Activated T-helper 9 cell treated with anti-CD3 and anti-CD28 coated beads, Interleukin-2, amount 50 U/mL, for 16 hours (primary cell): ENCODE results near the gene RBM6.
"Not testable (repeated sequence)": the region's sequence is repeated elsewhere in the genome, so short reads cannot be mapped to it uniquely, and the experiment has no call there.

Experiments
- DNase-seq: peaks from one replicate; pipeline ENCODE4 v3.0.0-alpha.2; 2020; ENCODE audit warnings: low read depth

RBM6 gene, protein sequence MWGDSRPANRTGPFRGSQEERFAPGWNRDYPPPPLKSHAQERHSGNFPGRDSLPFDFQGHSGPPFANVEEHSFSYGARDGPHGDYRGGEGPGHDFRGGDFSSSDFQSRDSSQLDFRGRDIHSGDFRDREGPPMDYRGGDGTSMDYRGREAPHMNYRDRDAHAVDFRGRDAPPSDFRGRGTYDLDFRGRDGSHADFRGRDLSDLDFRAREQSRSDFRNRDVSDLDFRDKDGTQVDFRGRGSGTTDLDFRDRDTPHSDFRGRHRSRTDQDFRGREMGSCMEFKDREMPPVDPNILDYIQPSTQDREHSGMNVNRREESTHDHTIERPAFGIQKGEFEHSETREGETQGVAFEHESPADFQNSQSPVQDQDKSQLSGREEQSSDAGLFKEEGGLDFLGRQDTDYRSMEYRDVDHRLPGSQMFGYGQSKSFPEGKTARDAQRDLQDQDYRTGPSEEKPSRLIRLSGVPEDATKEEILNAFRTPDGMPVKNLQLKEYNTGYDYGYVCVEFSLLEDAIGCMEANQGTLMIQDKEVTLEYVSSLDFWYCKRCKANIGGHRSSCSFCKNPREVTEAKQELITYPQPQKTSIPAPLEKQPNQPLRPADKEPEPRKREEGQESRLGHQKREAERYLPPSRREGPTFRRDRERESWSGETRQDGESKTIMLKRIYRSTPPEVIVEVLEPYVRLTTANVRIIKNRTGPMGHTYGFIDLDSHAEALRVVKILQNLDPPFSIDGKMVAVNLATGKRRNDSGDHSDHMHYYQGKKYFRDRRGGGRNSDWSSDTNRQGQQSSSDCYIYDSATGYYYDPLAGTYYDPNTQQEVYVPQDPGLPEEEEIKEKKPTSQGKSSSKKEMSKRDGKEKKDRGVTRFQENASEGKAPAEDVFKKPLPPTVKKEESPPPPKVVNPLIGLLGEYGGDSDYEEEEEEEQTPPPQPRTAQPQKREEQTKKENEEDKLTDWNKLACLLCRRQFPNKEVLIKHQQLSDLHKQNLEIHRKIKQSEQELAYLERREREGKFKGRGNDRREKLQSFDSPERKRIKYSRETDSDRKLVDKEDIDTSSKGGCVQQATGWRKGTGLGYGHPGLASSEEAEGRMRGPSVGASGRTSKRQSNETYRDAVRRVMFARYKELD

DNA sequence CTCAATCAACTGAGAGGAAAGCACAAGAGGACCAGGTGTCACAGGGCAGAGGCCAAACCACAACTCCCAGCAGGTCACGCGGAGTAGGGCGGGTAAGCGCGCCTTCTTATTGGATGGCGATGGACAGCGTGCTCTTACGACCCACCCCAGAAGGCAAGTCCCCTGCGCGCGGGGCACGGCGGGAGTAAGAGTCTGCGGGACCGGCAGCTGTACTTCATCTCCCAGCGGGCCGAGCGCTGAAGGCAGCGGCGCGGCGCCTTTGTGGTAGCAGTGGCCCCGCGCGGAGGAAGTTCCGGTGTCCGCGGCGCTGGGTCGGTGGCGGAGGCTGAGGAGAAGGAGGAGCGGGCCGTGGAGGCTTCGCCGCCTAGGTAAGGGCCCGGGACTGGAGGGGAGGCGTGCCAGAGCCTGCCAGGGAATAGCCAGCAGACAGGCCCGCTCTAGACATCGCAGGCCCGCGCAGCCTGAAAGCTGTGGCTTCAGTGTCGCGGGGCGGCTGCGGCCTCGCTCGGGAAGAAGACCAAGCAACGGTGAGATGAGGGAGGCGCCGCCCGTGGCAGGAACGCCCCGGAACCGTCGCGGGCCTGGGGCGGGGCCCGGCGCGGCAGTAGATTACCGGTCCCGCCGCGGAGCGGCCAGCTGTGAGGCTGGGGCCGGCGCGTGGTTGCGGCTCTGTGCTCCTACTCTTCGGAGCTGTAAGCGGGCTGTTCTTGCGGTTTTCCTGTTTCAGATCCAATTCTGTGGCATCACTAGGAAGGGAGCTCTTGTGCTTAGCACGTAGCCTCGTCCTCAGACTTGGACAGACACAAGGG is at the start of gene RBM6:
TSS of gene RBM6 (plus strand) at position 293 of the 809 bp plus-strand sequence. CDS start 22,492 bp downstream, outside the sequence.
- peak; percentile 90 for DNase-seq

DNA sequence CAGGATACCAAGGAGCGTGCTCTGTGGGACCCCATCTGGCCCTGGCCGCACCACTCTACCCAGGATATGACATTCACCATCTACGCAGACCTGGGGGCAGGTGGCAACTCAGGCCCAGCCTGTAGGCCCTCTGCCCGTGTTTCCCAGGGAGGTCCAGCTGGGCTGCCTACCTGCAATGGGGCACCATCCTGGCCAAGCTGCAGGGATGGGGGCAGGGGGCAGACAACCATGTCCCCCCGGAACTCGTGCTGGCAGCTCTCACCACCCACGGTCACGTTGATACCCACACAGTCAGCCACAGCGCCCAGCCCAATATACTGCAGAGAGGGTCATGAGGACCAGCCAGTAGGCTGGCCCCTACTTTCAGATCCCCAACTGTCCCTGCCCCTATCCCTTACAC is 44.2 kb upstream of the RBM6 start:
- DNase-seq, result no peak

DNA sequence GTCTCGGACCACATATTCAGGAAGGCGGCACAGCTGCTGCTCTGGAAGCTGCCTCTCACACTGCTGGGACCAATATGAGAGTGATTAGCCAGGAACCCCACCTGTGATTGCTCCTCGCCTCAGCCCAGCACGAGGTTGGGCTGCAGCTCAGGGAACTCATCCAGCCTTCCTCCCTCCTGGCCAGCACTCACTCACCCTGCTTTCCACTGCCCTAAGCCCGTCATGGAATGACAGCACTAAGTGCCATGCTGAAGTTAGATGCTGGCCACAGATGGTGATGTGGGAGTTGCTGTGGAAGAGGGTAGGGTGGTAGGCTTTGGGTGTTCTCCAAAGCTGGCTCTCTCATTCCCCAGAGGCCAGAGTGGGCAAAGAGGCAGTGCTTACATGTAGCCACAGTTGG is 43.6 kb upstream of the RBM6 start:
- no peak for DNase-seq

DNA sequence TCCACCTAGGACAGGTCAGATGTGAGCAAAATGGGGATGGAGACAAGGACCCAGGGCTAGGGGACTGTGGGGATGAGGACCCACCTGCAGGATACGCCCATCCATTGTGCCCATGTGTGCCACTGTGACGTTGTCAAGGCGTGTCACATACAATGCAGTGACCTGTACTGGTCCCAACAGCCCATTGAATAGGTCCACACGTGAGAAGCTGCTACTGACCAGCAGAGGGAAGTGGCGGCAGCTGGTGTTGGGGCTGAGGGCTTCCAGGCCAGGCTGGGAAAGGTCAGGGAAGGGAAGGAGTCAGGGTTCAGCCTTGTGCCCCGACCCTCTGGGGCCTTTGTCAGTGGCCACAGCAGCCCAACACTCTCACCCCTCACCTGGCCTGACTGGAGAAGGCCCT is 41.0 kb upstream of the RBM6 start:
- DNase-seq, result no peak

DNA sequence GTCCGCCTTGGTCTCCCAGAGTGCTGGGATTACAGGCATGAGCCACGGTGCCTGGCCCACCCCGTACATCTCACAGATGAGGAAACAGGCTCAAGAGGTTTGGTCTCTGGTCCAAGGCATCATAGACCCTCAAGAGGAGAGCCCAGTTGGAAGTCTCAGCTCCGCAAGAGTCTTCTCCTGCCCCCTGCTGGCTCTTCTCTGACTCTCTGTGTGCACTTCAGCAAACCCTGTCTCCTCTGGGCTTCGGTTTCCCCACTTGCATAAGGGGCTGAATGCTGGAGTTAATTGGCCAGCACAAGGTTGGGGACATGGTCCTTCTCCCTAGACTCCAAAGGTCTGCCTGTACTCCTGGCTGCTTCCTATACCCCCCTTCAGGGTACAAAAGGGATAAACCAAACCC is 40.1 kb upstream of the RBM6 start:
- DNase-seq, result no peak

DNA sequence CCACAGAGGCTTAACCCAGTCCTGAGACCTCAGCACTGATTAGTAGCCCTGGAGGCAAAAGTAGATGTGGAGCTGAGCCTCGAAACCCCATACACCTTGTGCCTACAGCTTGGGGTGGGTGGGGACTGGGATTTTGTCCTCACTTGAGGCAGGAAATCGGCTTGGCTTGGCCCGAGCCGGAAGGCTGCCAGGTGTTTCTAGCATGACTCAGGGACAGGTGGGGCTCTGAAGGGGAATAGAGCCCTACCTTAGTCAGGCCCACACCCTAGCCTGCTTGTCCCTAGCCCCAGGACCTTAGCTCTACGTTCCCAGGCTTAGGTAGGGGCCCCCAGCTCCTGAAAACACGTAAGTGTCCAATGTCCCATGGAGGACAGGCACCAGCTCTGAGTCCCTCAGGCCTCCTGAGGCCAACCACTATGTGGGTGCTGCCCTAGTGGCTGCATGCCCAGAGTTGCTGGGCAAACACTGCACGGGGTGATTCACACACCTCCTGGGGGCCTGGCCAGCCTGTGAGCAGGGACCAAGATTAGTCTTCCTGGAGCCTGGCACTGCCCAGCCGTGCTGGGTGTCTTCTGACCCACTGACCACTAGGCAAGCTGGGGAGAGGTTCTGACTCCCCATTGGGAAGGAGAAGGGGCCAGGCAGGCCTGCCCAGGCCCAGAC is 39.3 kb upstream of the RBM6 start:
- DNase-seq, result no peak

DNA sequence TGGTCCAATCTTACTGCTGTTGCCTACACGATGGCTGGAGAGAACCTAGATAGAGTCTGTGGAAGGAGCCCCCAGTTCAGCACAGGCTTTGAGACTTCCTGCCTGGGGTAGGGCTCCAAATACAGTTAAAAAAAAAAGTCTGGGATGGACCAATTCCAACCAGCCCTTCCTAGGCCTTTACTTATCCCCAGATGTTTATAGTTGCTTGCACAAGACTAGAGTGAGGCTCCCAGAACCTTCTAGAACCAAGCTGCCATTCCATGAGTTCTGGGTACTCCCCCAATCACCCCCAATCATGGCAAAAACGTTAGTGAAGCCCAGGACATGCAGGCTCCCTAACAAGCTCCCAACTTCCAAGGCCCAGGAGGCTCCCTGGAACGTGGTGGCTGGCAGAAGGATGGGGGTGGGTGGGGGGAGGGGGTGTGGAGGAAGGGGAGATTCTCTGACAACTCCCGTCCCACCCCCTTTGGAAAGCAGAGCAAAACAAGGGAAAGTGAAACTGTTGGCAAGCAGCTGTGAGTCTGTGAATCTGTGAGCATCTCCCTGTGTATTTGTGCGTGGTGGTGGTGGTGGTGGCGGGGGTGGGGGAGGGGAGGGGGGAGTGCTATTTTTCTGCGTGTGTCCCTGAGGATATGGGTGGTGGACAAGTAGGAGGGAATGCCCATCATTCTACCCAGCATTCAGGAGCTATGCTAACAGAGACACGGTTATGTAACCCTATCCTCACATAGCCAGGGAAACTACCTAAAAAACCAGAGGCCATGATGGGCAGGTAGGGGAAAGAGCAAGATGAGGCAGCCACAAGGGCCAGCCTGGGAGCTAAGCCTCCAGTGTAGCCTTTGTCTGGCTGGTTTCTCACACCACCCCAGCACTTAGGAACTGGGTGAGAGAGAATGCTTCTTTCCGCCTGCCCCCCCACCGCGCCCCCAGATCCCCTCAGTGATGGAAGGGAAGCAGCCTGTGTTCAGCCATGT is 38.3 kb upstream of the RBM6 start:
- DNase-seq, result no peak

DNA sequence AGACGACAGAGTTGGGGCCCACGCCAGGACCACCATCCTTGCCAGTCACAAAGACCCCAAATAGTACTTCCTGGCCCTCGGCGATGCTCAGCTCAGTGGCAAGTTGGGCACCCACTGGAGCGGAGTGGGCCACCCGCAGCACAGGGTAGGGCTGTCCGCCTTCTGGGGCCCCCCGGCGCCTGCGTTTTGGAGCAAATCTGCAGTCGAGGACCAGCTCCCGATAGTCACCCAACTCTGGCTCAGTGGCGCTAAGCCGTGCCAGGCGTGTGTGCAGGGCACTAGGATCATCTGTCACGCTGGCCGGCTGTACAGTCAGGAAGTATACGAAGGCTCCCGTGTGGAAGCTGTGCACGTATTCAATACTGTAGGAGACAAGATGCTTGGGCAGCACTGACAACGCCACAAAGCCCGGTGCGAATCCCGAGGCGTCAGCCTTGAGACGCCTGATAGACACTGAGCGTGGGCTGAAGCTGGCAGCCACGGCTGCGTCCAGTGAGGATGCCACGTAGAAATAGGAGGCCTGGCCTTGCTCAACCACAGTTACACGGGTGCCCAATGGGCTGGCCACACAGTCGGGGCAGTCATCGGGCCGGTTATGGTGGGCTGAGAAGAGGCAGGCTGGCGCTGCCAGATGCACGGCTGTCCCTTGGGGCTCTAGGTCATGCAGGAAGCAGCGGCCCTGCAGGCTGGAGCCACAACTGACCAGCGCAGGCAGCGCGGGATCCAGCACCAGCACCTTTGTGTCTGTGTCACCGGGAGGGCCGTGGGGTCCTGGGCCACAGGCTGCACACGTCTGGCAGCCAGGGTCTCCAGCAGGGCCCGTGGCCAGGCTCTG is 37.2 kb upstream of the RBM6 start:
- DNase-seq, result no peak

DNA sequence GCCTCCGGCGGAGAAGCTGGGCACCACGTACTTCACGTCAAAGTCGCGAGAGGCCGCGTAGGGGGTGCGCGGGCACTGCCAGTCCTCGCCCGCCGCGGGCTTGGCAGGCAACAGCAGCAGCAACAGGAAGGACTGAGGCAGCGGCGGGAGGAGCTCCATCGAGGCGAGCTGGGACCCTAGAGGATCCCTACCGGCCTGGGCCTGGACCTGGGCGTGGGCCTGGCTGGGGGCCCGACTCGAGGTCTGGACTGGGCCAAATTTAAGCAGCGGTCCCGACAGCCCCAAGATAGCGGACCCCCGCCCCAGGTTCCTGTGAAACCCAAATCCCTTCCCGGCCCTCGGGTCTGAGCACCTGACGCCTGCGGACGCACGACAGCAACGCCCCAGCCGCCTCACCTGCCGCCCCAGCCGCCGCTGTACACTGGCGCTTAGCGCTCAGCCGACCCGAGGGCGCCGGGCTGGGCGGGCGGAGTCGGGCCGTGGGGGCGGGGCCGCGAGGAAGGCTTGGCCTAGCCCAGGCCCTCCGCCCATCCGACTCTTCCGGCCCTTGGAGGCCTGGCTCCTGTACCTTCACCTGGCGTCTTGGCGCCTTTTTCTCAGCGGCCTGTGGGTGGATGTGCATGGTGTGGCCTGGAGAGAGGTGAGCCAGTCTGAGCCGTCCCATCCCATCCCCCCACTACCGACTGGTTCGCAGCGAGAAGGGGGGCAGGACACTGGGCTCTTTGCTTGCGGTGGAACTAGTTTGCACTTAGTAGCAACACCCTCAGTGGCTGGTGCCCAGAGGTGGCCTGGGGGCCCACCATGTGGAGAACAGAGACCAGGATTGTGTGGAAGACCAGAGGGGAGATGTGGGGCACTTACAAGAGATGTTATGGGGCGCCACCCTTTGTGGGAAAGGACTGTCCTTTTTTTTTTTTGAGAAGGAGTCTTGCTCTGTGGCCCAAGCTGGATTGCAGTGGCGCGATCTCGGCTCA is 36.2 kb upstream of the RBM6 start, which contains the start of gene MST1R:
TSS of gene MST1R (minus strand) at position 423 of the 974 bp plus-strand sequence. CDS start at position 159, 264 bp downstream.
- DNase-seq, result peak; percentile 70

DNA sequence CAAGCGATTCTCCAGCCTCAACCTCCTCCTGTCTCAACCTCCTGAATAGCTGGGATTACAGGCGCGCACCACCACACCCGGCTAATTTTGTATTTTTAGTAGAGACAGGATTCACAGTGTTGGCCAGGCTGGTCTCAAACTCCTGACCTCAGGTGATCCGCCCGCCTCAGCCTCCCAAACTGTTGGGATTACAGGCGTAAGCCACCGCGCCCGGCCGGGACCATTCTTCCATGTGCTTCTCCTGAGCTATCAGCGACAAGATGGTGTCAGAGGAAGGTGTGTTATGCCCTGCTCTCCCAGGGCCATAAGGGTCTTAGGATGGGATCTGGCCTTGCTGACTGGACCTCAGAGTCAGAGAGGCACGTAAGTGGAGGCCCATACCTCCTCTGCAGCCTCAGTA is 35.5 kb upstream of the RBM6 start:
- DNase-seq, result not testable (repeated sequence)

DNA sequence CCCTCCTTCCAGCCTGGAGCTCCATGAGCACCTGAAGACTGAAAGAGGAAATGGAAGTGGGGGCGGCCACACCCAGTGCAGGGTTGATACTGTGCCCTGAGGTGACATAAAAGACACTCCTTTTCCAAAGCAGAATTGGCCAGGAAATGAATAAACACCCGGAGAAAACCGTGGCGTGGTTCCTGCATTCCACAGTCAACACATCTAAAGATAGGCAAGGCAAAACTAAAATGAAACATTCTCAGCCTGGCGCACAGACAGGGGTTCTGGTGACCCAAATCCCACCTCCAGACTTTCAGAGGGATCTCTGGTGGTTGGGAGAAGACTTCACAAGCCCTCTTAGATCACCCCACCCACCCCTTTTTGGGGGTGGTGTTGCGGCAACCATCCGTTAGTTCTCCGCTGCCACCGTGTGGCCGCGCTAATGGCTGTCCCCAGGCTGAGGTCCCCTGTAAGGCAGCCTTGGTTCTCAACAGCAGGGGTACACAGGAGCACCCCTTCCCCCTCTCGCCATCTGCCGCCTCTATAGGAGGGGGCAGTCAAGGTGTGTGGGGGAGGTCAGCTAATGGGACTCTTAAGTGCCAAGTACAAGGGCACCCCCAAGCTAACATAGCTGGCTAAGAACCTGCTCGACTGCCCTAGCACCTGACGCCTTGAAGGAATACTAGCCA is 33.7 kb upstream of the RBM6 start:
- DNase-seq, result peak; percentile 23

DNA sequence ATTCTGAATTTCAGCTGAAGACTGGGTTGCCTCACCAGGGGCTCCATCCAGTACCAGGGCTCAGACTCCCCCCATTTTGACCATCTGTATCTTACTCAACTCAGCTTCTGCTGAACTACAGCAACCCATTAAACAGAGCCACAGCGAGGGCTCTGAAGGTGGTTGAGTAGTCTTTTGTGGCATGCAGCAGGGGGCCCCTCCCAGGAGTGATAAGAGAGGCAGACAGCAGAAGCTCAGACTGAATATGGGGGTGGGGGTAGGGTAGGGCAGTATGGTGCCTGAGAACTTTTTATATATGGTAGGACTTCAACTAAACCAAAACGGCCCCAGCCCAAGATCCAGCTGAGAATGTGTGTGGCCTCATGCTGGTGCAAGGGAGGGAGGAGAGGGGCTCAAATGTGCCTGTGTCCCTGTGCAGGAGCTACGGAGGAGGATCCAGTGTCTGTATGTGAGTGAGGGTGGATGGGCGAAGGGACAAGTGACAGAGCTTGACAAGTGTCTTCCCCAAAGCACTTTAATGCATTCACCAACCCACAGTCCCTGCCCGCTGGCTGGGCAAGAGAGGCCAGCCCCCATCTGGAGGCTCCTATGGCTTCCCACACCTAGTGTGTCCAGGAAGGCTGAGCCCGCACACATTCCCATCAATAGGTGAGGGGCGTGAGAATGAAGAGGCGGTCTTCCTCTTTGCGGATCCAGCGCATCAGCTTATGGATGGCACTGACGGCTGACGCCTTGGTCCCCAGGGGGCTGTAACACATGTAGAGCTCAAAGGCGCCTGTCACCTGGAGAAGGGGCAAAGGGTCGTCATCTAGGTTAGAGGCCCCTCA is 31.4 kb upstream of the RBM6 start:
- DNase-seq, result no peak

DNA sequence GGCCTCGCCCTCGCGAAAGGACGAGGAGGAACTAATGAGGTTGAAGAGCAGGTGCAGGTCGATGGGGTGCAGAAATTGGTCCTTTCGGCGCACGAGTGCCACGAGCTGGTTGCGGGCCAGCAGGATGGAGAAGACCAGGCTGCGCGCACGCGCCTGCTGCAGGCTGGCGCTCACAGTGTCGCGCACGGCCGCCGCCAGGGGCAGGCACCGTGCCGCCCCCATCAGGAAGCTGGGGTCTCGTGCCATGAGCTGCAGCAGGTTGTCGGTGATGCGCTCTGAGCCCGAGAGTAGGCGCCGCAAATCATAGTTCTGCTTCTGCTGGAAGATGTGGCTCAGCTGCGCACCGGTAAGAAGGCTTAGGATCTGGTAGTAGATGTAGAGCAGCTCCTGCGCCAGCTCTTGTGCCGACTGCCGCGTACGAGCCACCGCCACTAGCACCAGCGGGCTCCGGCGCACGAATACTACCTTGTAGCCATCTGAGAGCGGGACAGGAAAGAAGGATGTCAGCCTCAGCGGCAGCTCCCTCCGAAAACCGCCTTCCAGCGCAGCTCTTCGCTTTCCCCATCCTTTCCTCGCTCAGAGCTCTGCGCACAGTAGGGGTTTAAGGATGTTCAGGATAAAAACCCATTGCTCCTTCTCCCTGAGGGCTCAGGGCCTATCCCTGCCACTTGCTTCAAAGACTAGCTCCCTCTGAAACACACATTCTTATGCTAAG is 29.4 kb upstream of the RBM6 start:
- no peak for DNase-seq

DNA sequence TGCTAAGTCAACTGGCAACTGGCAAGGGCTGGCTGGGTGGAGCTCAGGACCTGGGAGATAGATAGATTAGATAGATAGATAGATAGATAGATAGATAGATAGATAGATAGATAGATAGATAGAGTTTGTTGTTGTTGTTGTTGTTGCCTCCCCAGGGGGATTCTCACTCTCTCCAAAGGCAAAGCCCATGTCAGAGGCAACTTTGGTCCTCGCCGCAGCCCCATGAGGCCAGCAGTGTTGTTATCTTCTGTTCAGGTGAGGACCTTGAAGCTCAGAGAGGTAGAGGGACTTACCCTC is 28.9 kb upstream of the RBM6 start:
- no peak for DNase-seq

DNA sequence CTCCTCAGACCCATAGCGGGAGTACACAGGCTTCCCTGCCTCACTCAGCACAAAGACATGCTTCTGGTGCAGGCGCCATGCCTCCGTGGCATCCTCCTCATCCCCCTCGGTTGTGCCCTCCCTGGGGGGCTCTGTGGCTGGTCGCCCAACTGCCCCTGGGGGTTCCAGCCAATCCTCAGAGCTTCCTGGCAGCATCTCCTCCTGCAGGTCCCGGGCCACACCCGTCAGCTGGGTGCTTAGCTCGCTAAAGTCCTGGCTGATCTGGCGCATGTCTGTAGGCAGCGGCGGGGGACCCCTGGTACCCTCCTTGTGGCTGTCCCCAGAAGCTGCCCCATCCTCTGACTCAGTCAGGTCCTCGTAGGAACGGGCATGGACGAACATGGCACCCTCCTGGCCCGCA is 28.3 kb upstream of the RBM6 start:
- DNase-seq, result no peak

DNA sequence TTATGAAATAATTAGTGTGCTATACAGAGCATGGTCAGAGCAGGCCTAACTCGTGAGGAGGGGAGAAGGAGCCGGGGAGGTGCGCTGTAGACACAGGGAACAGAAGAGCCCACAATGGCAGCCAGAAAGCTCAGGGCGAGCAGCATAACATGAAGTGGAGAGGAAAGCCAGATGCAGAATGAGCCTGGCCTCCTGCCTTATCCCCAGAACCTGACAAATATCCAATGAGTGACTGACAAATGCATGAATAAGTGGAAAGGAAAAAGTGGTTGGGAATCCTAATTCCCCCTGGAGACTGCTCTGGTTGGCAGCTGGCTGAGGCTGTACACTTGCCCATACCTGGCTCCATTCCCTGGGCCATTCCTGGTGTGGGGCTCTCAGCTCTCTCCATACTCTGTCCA is 27.1 kb upstream of the RBM6 start:
- no peak for DNase-seq
